SU-DHL-6 (cell line): Measurements from ENCODE around the gene IFT27.

ENCODE experiments used
- CTCF ChIP-seq: fragments of 200-600 bp; sonication (generic); IDR thresholded peaks from one replicate; pipeline ENCODE4 v1.5.1; 2017; ENCODE audit warnings: antibody characterized with exemption, mild to moderate bottlenecking, low read length, moderate library complexity; ENCODE audit not compliant: insufficient read depth, poor library complexity, severe bottlenecking
- EZH2phosphoT487 ChIP-seq: fragments of 200-600 bp; sonication (generic), shearing (Covaris generic); conservative IDR thresholded peaks from 2 replicates; pipeline ENCODE4 v1.6.1; 2018; ENCODE audit warnings: mild to moderate bottlenecking, antibody characterized with exemption, low read length, moderate library complexity, mixed read lengths

DNA sequence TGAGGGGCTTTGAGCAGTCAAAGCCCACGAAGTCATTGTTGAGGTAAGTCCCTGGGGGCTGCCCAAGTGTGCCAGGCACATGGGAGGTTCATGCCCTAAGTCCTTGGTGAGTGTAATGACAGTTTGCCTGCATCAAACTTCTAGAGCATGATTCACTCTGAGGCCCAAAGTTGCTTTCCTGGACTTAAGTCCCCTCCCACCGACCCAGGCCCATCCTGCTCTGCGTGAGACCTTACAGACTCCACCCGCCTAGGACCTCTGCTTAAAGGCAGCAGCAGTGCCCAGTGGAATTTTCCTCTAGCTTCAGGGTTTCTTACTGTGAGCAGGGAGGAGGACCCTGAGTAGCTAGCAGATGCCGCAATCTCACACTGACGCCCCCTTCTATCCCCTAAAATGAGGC is 46.7 kb upstream of the IFT27 start:
- no peak for TF ChIP-seq CTCF
- no peak for TF ChIP-seq EZH2phosphoT487
